Measurements from ENCODE around the gene MAP3K10. TPM values are rescaled to one million over a fixed set of nuclear protein-coding genes. Genes with fewer than 3 reads are reported as not detected.

MAP3K10 gene
- total and polyA plus RNA-seq, 9 donors, result 4.2 to 12.6 (median 11.0) TPM

- no peak for DNase-seq
- Histone ChIP-seq H3K4me1 (ENCODE audit: control insufficient read depth, insufficient read depth, low read length) (peaks cover 14% of the 10 kb centered on the region), H3K27me3 (ENCODE audit: control insufficient read depth, insufficient read depth, low read length) (no peaks in the 10 kb centered on the region), H3K27ac (ENCODE audit: low read length) (no peak overlapping the region), H3K4me3 (ENCODE audit: low read length) (no peak overlapping the region), H3K36me3 (ENCODE audit: control insufficient read depth, insufficient read depth, low read length) (no peaks in the 10 kb centered on the region), H3K9me3 (replicated peaks; ENCODE audit: control insufficient read depth, low read depth, low read length) (no peaks in the 10 kb centered on the region)
- WGBS (ENCODE audit: insufficient coverage), result 68% methylated on average over 3 of the region's 3 CpGs
Observed at GRCh38 chr19:40193587-40193849, 2.3 kb downstream of the MAP3K10 start.

- no peak overlapping the region for H3K4me3 ChIP-seq (ENCODE audit: low read length)
- H3K27me3 ChIP-seq (ENCODE audit: control insufficient read depth, insufficient read depth, low read length), result no peaks in the 10 kb centered on the region
- WGBS (ENCODE audit: insufficient coverage), result 97% methylated on average over 26 of the region's 29 CpGs
- H3K27ac ChIP-seq (ENCODE audit: low read length), result no peak overlapping the region
- no peak for DNase-seq
- peaks cover 14% of the 10 kb centered on the region for H3K36me3 ChIP-seq (ENCODE audit: control insufficient read depth, insufficient read depth, low read length)
- no peaks in the 10 kb centered on the region for H3K9me3 ChIP-seq (replicated peaks; ENCODE audit: control insufficient read depth, low read depth, low read length)
- H3K4me1 ChIP-seq (ENCODE audit: control insufficient read depth, insufficient read depth, low read length), result no peaks in the 10 kb centered on the region
Observed at GRCh38 chr19:40198272-40198990, 7.2 kb downstream of the MAP3K10 start.

- Histone ChIP-seq H3K4me1 (ENCODE audit: control insufficient read depth, insufficient read depth, low read length) (no peaks in the 10 kb centered on the region), H3K27me3 (ENCODE audit: control insufficient read depth, insufficient read depth, low read length) (no peaks in the 10 kb centered on the region), H3K27ac (ENCODE audit: low read length) (no peak overlapping the region), H3K4me3 (ENCODE audit: low read length) (no peak overlapping the region), H3K9me3 (replicated peaks; ENCODE audit: control insufficient read depth, low read depth, low read length) (no peaks in the 10 kb centered on the region), H3K36me3 (ENCODE audit: control insufficient read depth, insufficient read depth, low read length) (peaks cover 33% of the 10 kb centered on the region)
- DNase-seq, result no peak
- WGBS (ENCODE audit: insufficient coverage), result 68% methylated on average over 7 of the region's 9 CpGs
Observed at GRCh38 chr19:40200341-40201099, 9.3 kb downstream of the MAP3K10 start.

- H3K36me3 ChIP-seq (ENCODE audit: control insufficient read depth, insufficient read depth, low read length), result peaks cover 41% of the 10 kb centered on the region
- WGBS (ENCODE audit: insufficient coverage), result 97% methylated on average over 13 of the region's 16 CpGs
- H3K4me3 ChIP-seq (ENCODE audit: low read length), result no peak overlapping the region
- no peaks in the 10 kb centered on the region for H3K4me1 ChIP-seq (ENCODE audit: control insufficient read depth, insufficient read depth, low read length)
- DNase-seq, result no peak
- H3K27me3 ChIP-seq (ENCODE audit: control insufficient read depth, insufficient read depth, low read length), result no peaks in the 10 kb centered on the region
- H3K9me3 ChIP-seq (replicated peaks; ENCODE audit: control insufficient read depth, low read depth, low read length), result no peaks in the 10 kb centered on the region
- no peak overlapping the region for H3K27ac ChIP-seq (ENCODE audit: low read length)
Observed at GRCh38 chr19:40204381-40204780, 13.2 kb downstream of the MAP3K10 start.

GRCh38 chr19:40205760-40206159 is 14.5 kb downstream of the MAP3K10 start:
- 95% methylated on average over 18 of the region's 21 CpGs for WGBS (ENCODE audit: insufficient coverage)
- no peak for DNase-seq
- peaks cover 50% of the 10 kb centered on the region for H3K36me3 ChIP-seq (ENCODE audit: control insufficient read depth, insufficient read depth, low read length)

GRCh38 chr19:40208602-40209001 is 17.4 kb downstream of the MAP3K10 start:
- no peak for DNase-seq
- no peaks in the 10 kb centered on the region for H3K4me1 ChIP-seq (ENCODE audit: control insufficient read depth, insufficient read depth, low read length)
- no peak overlapping the region for H3K4me3 ChIP-seq (ENCODE audit: low read length)
- no peaks in the 10 kb centered on the region for H3K27me3 ChIP-seq (ENCODE audit: control insufficient read depth, insufficient read depth, low read length)
- peaks cover 45% of the 10 kb centered on the region for H3K36me3 ChIP-seq (ENCODE audit: control insufficient read depth, insufficient read depth, low read length)
- H3K9me3 ChIP-seq (replicated peaks; ENCODE audit: control insufficient read depth, low read depth, low read length), result no peaks in the 10 kb centered on the region
- no peak overlapping the region for H3K27ac ChIP-seq (ENCODE audit: low read length)
- WGBS (ENCODE audit: insufficient coverage), result 95% methylated on average over 3 of the region's 5 CpGs

More at GRCh38 chr19:40205760-40206159, 14.5 kb downstream of the MAP3K10 start:
- Histone ChIP-seq H3K4me1 (ENCODE audit: control insufficient read depth, insufficient read depth, low read length) (no peaks in the 10 kb centered on the region), H3K27me3 (ENCODE audit: control insufficient read depth, insufficient read depth, low read length) (no peaks in the 10 kb centered on the region), H3K9me3 (replicated peaks; ENCODE audit: control insufficient read depth, low read depth, low read length) (no peaks in the 10 kb centered on the region), H3K4me3 (ENCODE audit: low read length) (no peak overlapping the region), H3K27ac (ENCODE audit: low read length) (no peak overlapping the region)

- Histone ChIP-seq H3K9me3 (replicated peaks; ENCODE audit: control insufficient read depth, low read depth, low read length) (no peaks in the 10 kb centered on the region), H3K4me3 (ENCODE audit: low read length) (no peak overlapping the region), H3K27me3 (ENCODE audit: control insufficient read depth, insufficient read depth, low read length) (peaks cover 7% of the 10 kb centered on the region), H3K27ac (ENCODE audit: low read length) (no peak overlapping the region), H3K36me3 (ENCODE audit: control insufficient read depth, insufficient read depth, low read length) (peaks cover 28% of the 10 kb centered on the region), H3K4me1 (ENCODE audit: control insufficient read depth, insufficient read depth, low read length) (no peaks in the 10 kb centered on the region)
- no peak for DNase-seq
- WGBS (ENCODE audit: insufficient coverage), result 56% methylated on average over 1 of the region's 5 CpGs
Observed at GRCh38 chr19:40210889-40211288, 19.7 kb downstream of the MAP3K10 start.

- Histone ChIP-seq H3K4me1 (ENCODE audit: control insufficient read depth, insufficient read depth, low read length) (no peaks in the 10 kb centered on the region), H3K9me3 (replicated peaks; ENCODE audit: control insufficient read depth, low read depth, low read length) (no peaks in the 10 kb centered on the region), H3K4me3 (ENCODE audit: low read length) (no peak overlapping the region), H3K27ac (ENCODE audit: low read length) (no peak overlapping the region), H3K36me3 (ENCODE audit: control insufficient read depth, insufficient read depth, low read length) (peaks cover 23% of the 10 kb centered on the region), H3K27me3 (ENCODE audit: control insufficient read depth, insufficient read depth, low read length) (peaks cover 28% of the 10 kb centered on the region)
- DNase-seq, result no peak
- WGBS (ENCODE audit: insufficient coverage), result 80% methylated on average over 48 of the region's 53 CpGs
Observed at GRCh38 chr19:40213251-40213829, 22.1 kb downstream of the MAP3K10 start.

- no peak for DNase-seq
- Histone ChIP-seq H3K4me1 (ENCODE audit: control insufficient read depth, insufficient read depth, low read length) (no peaks in the 10 kb centered on the region), H3K9me3 (replicated peaks; ENCODE audit: control insufficient read depth, low read depth, low read length) (no peaks in the 10 kb centered on the region), H3K27ac (ENCODE audit: low read length) (no peak overlapping the region), H3K27me3 (ENCODE audit: control insufficient read depth, insufficient read depth, low read length) (peaks cover 33% of the 10 kb centered on the region), H3K4me3 (ENCODE audit: low read length) (no peak overlapping the region), H3K36me3 (ENCODE audit: control insufficient read depth, insufficient read depth, low read length) (peaks cover 18% of the 10 kb centered on the region)
- 88% methylated on average over 34 of the region's 50 CpGs for WGBS (ENCODE audit: insufficient coverage)
Observed at GRCh38 chr19:40213882-40214570, 22.8 kb downstream of the MAP3K10 start.

GRCh38 chr19:40214936-40215335 is 23.7 kb downstream of the MAP3K10 start:
- peaks cover 42% of the 10 kb centered on the region for H3K27me3 ChIP-seq (ENCODE audit: control insufficient read depth, insufficient read depth, low read length)
- WGBS (ENCODE audit: insufficient coverage), result 75% methylated on average over 11 of the region's 22 CpGs
- DNase-seq, result no peak
- H3K4me3 ChIP-seq (ENCODE audit: low read length), result no peak overlapping the region
- no peaks in the 10 kb centered on the region for H3K4me1 ChIP-seq (ENCODE audit: control insufficient read depth, insufficient read depth, low read length)
- no peak overlapping the region for H3K27ac ChIP-seq (ENCODE audit: low read length)
- H3K9me3 ChIP-seq (replicated peaks; ENCODE audit: control insufficient read depth, low read depth, low read length), result no peaks in the 10 kb centered on the region
- peaks cover 12% of the 10 kb centered on the region for H3K36me3 ChIP-seq (ENCODE audit: control insufficient read depth, insufficient read depth, low read length)

Data from muscle of leg (tissue), 11 donors.